ENCODE measurements around the gene UGT8.

UGT8 gene

DNA sequence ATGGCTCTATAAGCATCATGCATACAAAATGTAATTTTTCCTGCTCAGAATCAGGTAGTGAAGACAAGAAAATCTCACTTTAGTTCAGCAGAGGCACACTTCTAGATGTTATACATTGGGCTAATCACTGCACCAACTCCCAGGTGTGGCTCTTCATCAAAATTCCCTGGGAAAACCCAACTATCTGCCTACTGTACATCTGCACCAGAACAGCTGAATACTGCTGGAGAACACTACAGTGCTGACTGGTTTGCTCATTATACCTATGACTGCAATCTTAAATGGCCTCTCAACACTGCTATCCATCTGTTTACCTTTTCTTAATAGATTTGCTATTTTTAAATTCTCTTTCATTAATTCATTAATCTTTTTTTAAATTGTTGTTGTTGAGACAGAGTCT is 92.0 kb downstream of the UGT8 start:
- Histone ChIP-seq H3K4me1 (ENCODE audit: control insufficient read depth, insufficient read depth, low read length) (peaks cover 2% of the 10 kb centered on the region; the same call in 1 of the 2 replicates), H3K27me3 (ENCODE audit: control insufficient read depth, insufficient read depth, low read length) (no peaks in the 10 kb centered on the region), H3K9me3 (ENCODE audit: control insufficient read depth, insufficient read depth, low read length) (no peaks in the 10 kb centered on the region), H3K4me3 (ENCODE audit: low read length) (no peak overlapping the region), H3K36me3 (ENCODE audit: control insufficient read depth, insufficient read depth, low read length) (no peaks in the 10 kb centered on the region), H3K27ac (ENCODE audit: low read length) (no peak overlapping the region)
- no peak for DNase-seq (ENCODE audit: low read depth, low spot score)

DNA sequence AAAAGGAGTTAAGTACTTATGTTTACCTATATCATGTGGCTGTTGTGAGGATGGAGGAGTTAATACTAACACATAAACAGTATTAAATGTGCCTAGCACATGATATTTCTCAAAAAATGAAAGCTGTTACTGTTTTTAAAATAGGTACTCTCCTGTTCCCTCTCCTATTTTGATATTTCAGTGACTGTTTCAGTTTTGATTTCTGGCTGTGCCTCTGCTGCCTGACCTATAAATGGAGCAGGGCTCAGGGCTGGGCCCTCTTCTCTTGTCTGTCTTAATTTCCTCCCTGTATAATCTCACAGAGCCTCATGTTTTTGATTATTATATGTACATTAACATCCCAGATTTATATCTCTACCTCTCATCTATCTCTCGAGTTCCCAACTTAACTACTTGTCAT is 93.3 kb downstream of the UGT8 start:
- Histone ChIP-seq H3K36me3 (ENCODE audit: control insufficient read depth, insufficient read depth, low read length) (no peaks in the 10 kb centered on the region), H3K27ac (ENCODE audit: low read length) (no peak overlapping the region), H3K4me3 (ENCODE audit: low read length) (no peak overlapping the region), H3K27me3 (ENCODE audit: control insufficient read depth, insufficient read depth, low read length) (no peaks in the 10 kb centered on the region), H3K9me3 (ENCODE audit: control insufficient read depth, insufficient read depth, low read length) (no peaks in the 10 kb centered on the region), H3K4me1 (ENCODE audit: control insufficient read depth, insufficient read depth, low read length) (peaks cover 2% of the 10 kb centered on the region; the same call in 1 of the 2 replicates)
- WGBS (ENCODE audit: insufficient coverage, insufficient read length) = no CpG with 5 or more reads among the region's 1 CpG
- no peak for DNase-seq (ENCODE audit: low read depth, low spot score)

DNA sequence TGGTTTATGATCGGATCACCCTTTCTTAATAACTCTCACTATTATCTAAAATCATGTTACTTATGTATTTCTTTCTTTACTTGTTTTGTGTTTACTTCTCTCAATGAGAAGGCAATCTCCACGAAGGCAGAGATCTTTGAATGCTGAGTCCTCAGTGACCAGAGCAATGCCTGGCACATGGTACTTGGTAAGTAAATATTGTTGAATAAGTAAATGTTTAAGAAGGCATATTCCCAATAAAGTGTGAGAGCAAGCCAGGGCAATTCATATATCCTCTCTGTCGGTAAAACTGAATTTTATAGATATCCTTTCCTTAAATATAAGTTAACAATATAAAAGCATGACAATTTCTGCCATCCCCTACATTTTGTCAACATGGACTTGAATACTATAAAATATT is 94.4 kb downstream of the UGT8 start:
- H3K4me3 ChIP-seq (ENCODE audit: low read length) = no peak overlapping the region
- peaks cover 1% of the 10 kb centered on the region; the same call in 1 of the 2 replicates for H3K4me1 ChIP-seq (ENCODE audit: control insufficient read depth, insufficient read depth, low read length)
- WGBS (ENCODE audit: insufficient coverage, insufficient read length) = no CpG with 5 or more reads among the region's 3 CpGs
- H3K27me3 ChIP-seq (ENCODE audit: control insufficient read depth, insufficient read depth, low read length) = no peaks in the 10 kb centered on the region
- H3K9me3 ChIP-seq (ENCODE audit: control insufficient read depth, insufficient read depth, low read length) = no peaks in the 10 kb centered on the region
- no peaks in the 10 kb centered on the region for H3K36me3 ChIP-seq (ENCODE audit: control insufficient read depth, insufficient read depth, low read length)
- H3K27ac ChIP-seq (ENCODE audit: low read length) = no peak overlapping the region
- DNase-seq (ENCODE audit: low read depth, low spot score) = no peak

DNA sequence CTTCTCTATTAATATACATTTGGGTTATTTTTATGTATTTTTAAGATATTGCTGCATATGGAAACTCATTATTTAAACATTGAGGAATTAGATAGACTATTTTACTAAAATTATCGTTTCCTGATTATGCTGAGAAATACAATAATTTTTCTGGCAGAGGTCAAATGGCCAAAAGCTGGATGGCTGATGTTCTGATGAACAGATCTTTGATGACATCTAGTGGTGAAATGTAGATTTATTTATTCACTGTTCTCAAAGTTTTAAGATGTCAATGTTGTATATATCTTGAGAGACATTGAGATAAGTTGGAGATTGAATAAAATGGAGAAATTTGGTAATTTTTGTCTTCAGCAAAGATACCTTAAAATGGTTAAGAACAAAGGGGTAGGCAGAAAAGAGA is 96.2 kb downstream of the UGT8 start:
- WGBS (ENCODE audit: insufficient coverage, insufficient read length) = no CpG with 5 or more reads among the region's 1 CpG
- Histone ChIP-seq H3K27me3 (ENCODE audit: control insufficient read depth, insufficient read depth, low read length) (no peaks in the 10 kb centered on the region), H3K36me3 (ENCODE audit: control insufficient read depth, insufficient read depth, low read length) (no peaks in the 10 kb centered on the region)

DNA sequence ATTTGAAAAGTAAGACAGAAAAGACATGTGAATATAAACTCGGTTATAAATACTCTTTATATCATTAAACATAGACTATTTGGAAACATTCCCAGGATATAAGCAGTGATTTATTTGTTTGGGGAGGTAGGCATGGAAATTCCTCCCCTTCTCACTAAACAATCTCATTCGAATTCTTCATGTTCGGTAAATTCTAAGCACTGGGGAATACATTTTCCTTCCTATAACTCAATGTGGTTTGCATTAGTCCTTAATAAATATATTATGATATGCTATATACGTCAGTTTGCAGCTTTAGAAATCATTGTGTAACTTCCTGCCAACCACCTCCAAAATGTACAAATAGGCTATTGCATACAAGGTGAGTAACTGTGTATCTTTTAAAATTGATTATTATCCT is 99.6 kb downstream of the UGT8 start:
- H3K4me1 ChIP-seq (ENCODE audit: control insufficient read depth, insufficient read depth, low read length) = no peaks in the 10 kb centered on the region
- H3K36me3 ChIP-seq (ENCODE audit: control insufficient read depth, insufficient read depth, low read length) = no peaks in the 10 kb centered on the region
- no peaks in the 10 kb centered on the region for H3K9me3 ChIP-seq (ENCODE audit: control insufficient read depth, insufficient read depth, low read length)
- no peak overlapping the region for H3K27ac ChIP-seq (ENCODE audit: low read length)
- no peak overlapping the region for H3K4me3 ChIP-seq (ENCODE audit: low read length)
- WGBS (ENCODE audit: insufficient coverage, insufficient read length) = no CpG with 5 or more reads among the region's 4 CpGs
- DNase-seq (ENCODE audit: low read depth, low spot score) = no peak
- H3K27me3 ChIP-seq (ENCODE audit: control insufficient read depth, insufficient read depth, low read length) = no peaks in the 10 kb centered on the region

More for the DNA sequence above, 96.2 kb downstream of the UGT8 start:
- no peak for DNase-seq (ENCODE audit: low read depth, low spot score)
- H3K4me3 ChIP-seq (ENCODE audit: low read length) = no peak overlapping the region
- H3K4me1 ChIP-seq (ENCODE audit: control insufficient read depth, insufficient read depth, low read length) = no peaks in the 10 kb centered on the region
- H3K27ac ChIP-seq (ENCODE audit: low read length) = no peak overlapping the region
- H3K9me3 ChIP-seq (ENCODE audit: control insufficient read depth, insufficient read depth, low read length) = no peaks in the 10 kb centered on the region

GRCh38 chr4:114701491-114701890 is 102.9 kb downstream of the UGT8 start:
- WGBS (ENCODE audit: insufficient coverage, insufficient read length) = no CpG with 5 or more reads among the region's 5 CpGs
- Histone ChIP-seq H3K27ac (ENCODE audit: low read length) (no peak overlapping the region), H3K4me3 (ENCODE audit: low read length) (no peak overlapping the region), H3K27me3 (ENCODE audit: control insufficient read depth, insufficient read depth, low read length) (no peaks in the 10 kb centered on the region), H3K9me3 (ENCODE audit: control insufficient read depth, insufficient read depth, low read length) (no peaks in the 10 kb centered on the region), H3K4me1 (ENCODE audit: control insufficient read depth, insufficient read depth, low read length) (no peaks in the 10 kb centered on the region), H3K36me3 (ENCODE audit: control insufficient read depth, insufficient read depth, low read length) (no peaks in the 10 kb centered on the region)
- DNase-seq (ENCODE audit: low read depth, low spot score) = no peak

- H3K36me3 ChIP-seq (ENCODE audit: control insufficient read depth, insufficient read depth, low read length) = no peaks in the 10 kb centered on the region
- no peak overlapping the region for H3K4me3 ChIP-seq (ENCODE audit: low read length)
- H3K27ac ChIP-seq (ENCODE audit: low read length) = no peak overlapping the region
- H3K27me3 ChIP-seq (ENCODE audit: control insufficient read depth, insufficient read depth, low read length) = no peaks in the 10 kb centered on the region
- no peaks in the 10 kb centered on the region for H3K9me3 ChIP-seq (ENCODE audit: control insufficient read depth, insufficient read depth, low read length)
- H3K4me1 ChIP-seq (ENCODE audit: control insufficient read depth, insufficient read depth, low read length) = no peaks in the 10 kb centered on the region
- DNase-seq (ENCODE audit: low read depth, low spot score) = no peak
Observed at GRCh38 chr4:114717432-114717831, 118.8 kb downstream of the UGT8 start.

GRCh38 chr4:114725066-114725465 is 126.5 kb downstream of the UGT8 start:
- no CpG with 5 or more reads among the region's 6 CpGs for WGBS (ENCODE audit: insufficient coverage, insufficient read length)
- no peaks in the 10 kb centered on the region for H3K36me3 ChIP-seq (ENCODE audit: control insufficient read depth, insufficient read depth, low read length)
- peaks cover 3% of the 10 kb centered on the region; the same call in 1 of the 2 replicates for H3K4me1 ChIP-seq (ENCODE audit: control insufficient read depth, insufficient read depth, low read length)
- no peak for DNase-seq (ENCODE audit: low read depth, low spot score)
- H3K4me3 ChIP-seq (ENCODE audit: low read length) = no peak overlapping the region
- H3K9me3 ChIP-seq (ENCODE audit: control insufficient read depth, insufficient read depth, low read length) = no peaks in the 10 kb centered on the region
- no peaks in the 10 kb centered on the region for H3K27me3 ChIP-seq (ENCODE audit: control insufficient read depth, insufficient read depth, low read length)
- no peak overlapping the region for H3K27ac ChIP-seq (ENCODE audit: low read length)

DNA sequence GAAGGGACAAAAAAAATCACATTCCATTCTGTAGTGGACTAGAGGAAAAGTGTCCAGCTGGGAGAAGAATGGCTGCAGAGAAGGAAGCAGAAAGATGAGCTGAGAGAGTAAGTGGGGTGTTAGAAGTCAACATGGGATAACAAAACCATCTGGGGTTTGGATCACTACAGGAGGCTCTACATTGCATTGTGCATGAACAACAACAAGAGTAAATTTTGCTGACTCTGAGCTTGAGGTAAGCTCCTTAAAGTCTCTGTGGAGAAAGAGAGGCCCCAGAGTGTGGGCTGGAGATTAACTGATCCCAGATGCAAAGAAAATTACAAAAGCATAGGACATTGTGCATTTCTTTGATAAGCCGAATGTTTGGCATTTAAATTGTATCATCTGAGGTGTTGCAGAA is 128.9 kb downstream of the UGT8 start:
- no CpG with 5 or more reads among the region's 1 CpG for WGBS (ENCODE audit: insufficient coverage, insufficient read length)
- no peaks in the 10 kb centered on the region for H3K27me3 ChIP-seq (ENCODE audit: control insufficient read depth, insufficient read depth, low read length)
- peaks cover 3% of the 10 kb centered on the region; the same call in 1 of the 2 replicates for H3K4me1 ChIP-seq (ENCODE audit: control insufficient read depth, insufficient read depth, low read length)
- H3K36me3 ChIP-seq (ENCODE audit: control insufficient read depth, insufficient read depth, low read length) = no peaks in the 10 kb centered on the region
- H3K4me3 ChIP-seq (ENCODE audit: low read length) = no peak overlapping the region
- no peak overlapping the region for H3K27ac ChIP-seq (ENCODE audit: low read length)
- DNase-seq (ENCODE audit: low read depth, low spot score) = no peak
- H3K9me3 ChIP-seq (ENCODE audit: control insufficient read depth, insufficient read depth, low read length) = no peaks in the 10 kb centered on the region
